AG20443 (cell line): ENCODE results near the gene CPAMD8.

ENCODE experiments used
- DNase-seq: peaks from one replicate; pipeline ENCODE4 v3.0.0; 2012; ENCODE audit warnings: low spot score, mixed read lengths

CPAMD8 gene

GRCh38 chr19:17026706-17027534 lies at the start of gene CPAMD8:
TSS of gene CPAMD8 (minus strand) at chr19:17026810. CDS start at chr19:17026642, 168 bp downstream.
- DNase-seq, result no peak

GRCh38 chr19:17075864-17076542 lies 49.4 kb upstream of the CPAMD8 start:
- DNase-seq, result peak; percentile 27

GRCh38 chr19:17075035-17075863 lies 48.6 kb upstream of the CPAMD8 start, which contains the start of the genes HAUS8 and MYO9B:
TSS of gene HAUS8 (minus strand) at chr19:17075452. CDS start at chr19:17075422, 30 bp downstream.
TSS of gene MYO9B (plus strand) at chr19:17075777. CDS start at chr19:17101718, 25,941 bp downstream.
- peak; percentile 98 for DNase-seq

GRCh38 chr19:17074634-17075034 lies 48.0 kb upstream of the CPAMD8 start:
- no peak for DNase-seq

GRCh38 chr19:17073869-17074633 lies 47.4 kb upstream of the CPAMD8 start:
- no peak for DNase-seq

- DNase-seq, result no peak
Measured at GRCh38 chr19:17070912-17071311, 44.3 kb upstream of the CPAMD8 start.

- no peak for DNase-seq
Measured at GRCh38 chr19:17070421-17070820, 43.8 kb upstream of the CPAMD8 start.

GRCh38 chr19:17069193-17069592 lies 42.6 kb upstream of the CPAMD8 start:
- no peak for DNase-seq

GRCh38 chr19:17063428-17063827 lies 36.8 kb upstream of the CPAMD8 start:
- DNase-seq, result no peak

- DNase-seq, result no peak
Measured at GRCh38 chr19:17061691-17062090, 35.1 kb upstream of the CPAMD8 start.

GRCh38 chr19:17061205-17061604 lies 34.6 kb upstream of the CPAMD8 start:
- DNase-seq, result no peak

- no peak for DNase-seq
Measured at GRCh38 chr19:17060802-17061201, 34.2 kb upstream of the CPAMD8 start.

GRCh38 chr19:17058236-17058635 lies 31.6 kb upstream of the CPAMD8 start:
- no peak for DNase-seq

GRCh38 chr19:17055636-17056035 lies 29.0 kb upstream of the CPAMD8 start:
- no peak for DNase-seq

GRCh38 chr19:17054746-17055145 lies 28.1 kb upstream of the CPAMD8 start:
- no peak for DNase-seq

- DNase-seq, result peak; percentile 74
Measured at GRCh38 chr19:17052439-17052838, 25.8 kb upstream of the CPAMD8 start.

GRCh38 chr19:17049711-17050280 lies 23.2 kb upstream of the CPAMD8 start:
- peak; percentile 60 for DNase-seq

- no peak for DNase-seq
Measured at GRCh38 chr19:17048885-17049453, 22.4 kb upstream of the CPAMD8 start.

GRCh38 chr19:17045907-17046502 lies 19.4 kb upstream of the CPAMD8 start:
- DNase-seq, result no peak

- no peak for DNase-seq
Measured at GRCh38 chr19:17043744-17044143, 17.1 kb upstream of the CPAMD8 start.
